NCI-H2196 treated with DMSO at 0.1 percent for 48 hours (cell line): Measurements from ENCODE around the gene MCMBP.

ENCODE experiments used
- DNase-seq: peaks from one replicate; lab custom pipeline; 2025; ENCODE audit not compliant: unreplicated experiment; lab: John Stamatoyannopoulos, UW

MCMBP gene

GRCh38 chr10:119784340-119785067 is 88.1 kb downstream of the MCMBP start:
- no peak for DNase-seq

DNA sequence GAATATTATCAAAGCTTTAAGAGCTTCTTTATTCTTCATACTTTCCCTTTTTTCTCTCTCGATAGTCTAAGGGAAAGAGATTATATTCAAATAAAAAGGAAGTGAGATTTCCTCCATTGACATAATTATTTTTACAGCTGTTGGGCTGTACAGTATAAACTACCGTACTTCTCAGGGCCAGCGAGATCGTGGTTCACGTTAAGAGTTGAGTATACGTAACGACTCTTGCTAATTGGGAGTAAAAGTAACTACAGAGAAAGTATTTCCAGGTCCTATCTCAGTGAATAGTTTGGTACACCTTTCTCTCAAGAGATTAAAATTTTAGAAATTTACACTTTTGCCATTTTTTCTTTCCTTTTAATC is 89.0 kb downstream of the MCMBP start:
- no peak for DNase-seq

DNA sequence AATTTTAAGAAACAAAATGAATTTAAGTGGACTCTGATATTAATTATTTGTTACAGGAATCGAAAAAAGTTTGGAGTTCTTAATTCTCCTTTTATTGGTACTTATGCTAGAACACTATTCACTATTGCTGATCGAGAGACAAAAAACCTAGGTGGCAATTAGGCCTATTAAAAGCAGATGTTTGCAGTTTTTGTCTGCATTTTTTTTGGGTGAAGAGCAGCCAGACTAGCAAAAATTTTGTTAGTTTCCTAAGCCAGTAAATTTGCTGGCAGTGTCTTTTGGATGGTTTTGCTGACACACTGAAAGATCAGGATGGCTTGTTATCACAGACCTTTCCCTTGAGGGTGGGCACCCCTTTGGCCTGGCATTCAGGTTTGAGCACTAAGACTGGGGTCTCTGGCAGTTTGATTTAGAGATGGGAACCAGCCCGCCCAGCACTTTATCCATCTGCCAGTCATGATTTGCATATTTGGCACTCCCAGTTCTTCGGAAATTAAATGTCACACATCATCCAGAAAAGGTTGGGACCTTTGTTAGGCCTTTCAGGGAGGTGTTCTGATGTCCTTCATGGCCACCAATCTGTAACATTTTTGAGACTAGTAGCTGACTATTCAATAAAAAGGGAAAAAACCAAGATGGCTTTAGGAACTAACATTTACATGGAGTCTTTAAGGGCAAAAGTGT is 89.5 kb downstream of the MCMBP start:
- DNase-seq, result no peak

GRCh38 chr10:119781498-119781897 is 91.1 kb downstream of the MCMBP start:
- no peak for DNase-seq

DNA sequence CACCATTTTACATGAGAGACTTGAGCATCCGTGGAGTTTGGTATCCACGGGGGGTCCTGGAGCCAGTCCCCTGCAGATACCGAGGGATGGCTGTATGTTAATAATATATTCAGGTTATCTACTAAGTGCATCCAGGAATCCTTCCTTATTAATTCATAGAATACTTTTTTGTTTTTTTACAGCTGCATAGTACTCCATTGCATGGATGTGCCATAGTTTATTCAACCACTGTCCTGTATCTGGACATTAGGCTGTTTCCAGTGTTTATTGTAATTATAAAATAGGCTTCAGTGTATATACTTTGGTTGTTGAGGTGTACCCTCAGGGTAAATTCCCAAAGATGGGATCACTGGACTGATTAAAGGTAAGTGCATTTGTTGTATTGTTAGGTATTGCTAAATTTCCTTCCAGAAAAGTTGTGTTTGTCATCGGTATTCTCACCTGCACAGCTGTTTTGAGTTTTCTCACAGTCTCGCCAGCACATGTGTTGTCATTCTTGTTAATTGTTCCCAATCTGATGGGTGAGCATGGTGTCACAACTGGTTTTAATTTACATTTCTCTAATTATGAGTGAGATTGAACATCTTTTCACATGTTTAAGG is 91.7 kb downstream of the MCMBP start:
- no peak for DNase-seq
